GM04504 (cell line): Measurements from ENCODE around the gene NAV1.
A peak's percentile ranks its signal among the peaks of the same experiment; 100 is the strongest.
"Not testable (repeated sequence)": the region's sequence is repeated elsewhere in the genome, so short reads cannot be mapped to it uniquely, and the experiment has no call there.

Source experiments
- DNase-seq: peaks from one replicate; pipeline ENCODE4 v3.0.0-alpha.2; 2012; ENCODE audit warnings: low read depth

NAV1 gene

DNA sequence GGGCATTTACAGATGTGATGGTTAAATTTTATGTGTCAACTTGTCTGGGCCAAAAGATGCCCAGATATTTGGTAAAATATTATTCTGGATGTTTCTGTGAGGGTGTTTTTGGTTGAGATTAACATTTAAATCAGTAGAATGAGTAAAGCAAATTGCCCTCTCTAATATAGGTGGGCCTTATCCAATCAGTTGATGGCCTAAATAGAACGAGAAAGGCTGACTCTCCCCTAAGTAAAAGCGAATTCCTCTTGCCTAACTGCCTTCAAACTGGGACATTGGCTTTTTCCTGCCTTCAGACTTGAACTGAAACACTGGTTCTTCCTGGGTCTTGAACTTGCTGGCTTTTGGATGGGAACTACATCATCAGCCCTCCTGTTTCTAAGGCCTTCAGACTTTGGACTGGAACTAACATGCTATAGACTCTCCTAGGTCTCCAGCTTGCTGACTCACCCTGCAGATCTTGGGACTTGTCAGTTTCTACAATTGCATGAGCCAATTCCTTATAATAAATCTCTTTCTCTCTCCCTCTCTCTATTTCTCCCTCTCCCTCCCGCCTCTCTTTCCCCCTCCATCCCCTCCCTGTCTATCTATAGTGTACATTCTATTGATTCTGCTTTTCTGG, 10.2 kb upstream of the NAV1 start:
- DNase-seq, result no peak

DNA sequence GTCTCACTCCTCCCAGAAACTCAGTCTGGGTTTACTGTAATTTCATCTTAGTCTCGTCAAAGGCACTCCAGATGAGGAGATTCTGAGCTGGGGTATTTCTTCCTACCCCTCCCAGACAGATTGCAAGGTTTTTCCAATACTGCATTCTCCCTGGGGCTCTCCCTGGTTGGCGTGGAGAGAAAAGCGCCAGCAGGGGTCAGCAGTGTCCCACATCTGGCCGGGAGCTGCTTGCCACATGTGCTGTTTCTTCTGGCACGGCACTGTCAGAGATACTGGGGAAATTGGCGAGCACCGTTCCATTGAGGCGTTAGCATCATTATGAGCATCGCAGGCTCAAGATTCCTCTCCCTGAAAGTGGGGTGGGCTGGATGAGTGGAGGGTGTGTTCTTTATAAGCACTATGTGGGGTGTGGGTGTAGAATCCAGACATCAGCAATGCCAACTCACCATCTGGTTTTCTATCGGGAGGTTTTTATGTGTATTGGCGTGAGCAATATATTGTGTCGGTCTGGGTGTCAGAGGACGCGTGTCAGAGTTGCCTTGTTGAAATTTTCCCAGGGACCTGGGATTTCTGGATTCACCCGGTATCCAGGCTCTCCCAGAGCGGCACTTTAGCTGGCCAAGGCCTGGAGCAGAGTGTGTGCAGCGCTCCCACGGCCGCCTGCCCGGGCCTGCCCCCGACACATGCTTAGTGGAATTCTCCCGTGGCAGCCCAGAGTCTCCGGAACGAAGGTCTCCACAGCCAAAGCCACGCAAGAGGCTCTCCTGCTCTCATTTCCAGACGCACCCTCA, 8.0 kb upstream of the NAV1 start:
- DNase-seq, result peak; percentile 85

DNA sequence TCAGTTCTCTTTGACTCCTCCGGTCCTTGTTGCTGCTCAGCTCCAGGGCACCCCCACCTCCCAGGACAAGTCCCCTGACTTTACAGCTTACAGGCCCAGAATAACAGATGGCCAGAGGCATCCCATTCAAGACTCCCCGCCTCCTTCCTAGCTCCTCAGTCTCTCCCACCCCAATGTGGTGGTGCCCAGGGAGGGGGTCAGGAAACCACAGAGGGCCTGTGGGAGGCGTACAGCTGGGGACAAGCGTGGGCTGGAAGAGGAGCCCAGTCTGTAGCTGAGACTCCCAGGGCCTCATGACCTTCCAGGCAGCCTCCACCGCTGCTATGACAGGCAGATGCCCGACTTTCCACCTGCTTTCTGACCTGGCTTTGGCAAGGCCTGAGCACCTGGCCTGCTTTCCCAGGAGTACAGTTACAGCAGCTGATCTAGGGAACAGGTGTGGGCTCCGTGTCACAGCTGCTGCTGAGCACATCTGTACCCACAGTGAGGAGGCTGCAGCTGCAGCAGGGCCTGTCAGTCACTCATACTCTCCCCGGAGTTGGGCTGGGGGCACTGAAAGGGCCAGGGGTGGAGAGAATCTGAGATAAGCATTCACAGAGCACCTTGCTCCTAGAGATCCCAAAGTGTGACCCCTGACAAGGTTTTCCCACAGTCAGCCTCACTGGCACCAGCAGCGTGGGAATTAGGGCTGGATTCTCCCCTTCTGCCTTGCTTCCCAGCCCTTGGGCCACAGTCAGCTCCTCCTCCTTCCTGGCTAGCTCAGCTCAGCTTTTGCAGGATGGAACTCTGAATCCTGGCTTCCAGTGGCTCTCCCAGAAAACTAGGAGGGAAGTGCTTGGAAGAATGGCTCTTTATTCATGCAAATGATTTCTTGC, 7.1 kb upstream of the NAV1 start:
- no peak for DNase-seq

DNA sequence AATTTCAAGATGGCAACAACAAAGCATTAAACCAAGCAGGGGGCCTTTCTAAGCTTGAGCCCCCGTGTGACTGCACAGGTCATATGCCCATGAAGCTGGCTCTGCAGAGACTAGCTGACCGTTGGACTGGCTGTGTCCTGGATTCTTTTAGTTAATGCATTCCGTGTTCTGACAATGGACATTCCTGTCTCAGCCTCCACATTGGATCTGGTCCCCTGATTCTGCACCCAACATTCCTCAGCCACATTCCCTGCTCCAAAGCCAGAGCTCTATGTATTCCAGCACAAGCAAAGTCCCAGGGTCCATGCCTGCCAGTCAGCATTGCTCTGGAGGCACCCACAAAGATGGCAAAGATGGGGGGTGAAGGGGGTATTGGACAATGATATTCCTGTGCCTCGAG, 5.1 kb upstream of the NAV1 start:
- DNase-seq, result no peak

DNA sequence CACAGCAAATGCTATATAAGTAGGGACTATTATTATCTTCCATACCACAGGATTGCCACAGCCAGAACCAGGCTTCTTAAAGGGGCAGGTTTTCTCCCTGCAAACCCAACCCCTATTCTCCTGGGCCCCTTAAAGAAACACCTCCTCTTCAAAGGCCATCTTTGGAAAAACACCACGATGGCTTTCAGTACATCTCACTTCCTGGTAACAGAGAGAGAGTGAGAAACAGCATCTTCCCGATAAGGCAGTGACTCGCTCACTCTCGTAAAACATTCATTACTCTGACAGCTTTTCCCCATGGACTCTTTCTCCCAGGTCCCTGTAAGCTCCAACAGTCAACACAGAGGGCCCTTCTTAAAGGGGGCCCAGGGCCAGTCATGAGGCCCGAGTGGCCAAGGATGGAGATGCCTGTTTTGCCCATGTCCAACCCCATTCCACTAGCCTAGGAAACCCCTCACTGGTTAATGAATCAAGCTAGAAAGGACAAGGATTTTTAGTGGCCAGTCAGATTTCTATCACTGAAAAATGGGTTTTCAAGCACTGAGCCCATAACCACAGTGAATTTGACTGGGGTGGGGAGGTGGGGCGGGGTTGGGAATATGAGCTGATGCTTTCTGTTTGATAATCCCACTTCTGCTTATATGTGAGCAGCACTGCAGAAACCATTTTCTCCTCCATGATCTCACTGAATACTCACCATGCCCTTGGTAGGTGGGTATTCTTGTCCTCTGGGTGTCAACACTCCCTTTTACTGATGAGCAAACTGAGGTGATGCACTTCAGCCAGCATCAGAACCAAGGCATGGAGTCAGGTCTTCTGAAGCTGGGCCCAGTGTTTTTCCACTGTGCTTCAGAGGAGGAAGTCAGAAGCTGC, 3.6 kb upstream of the NAV1 start:
- no peak for DNase-seq

DNA sequence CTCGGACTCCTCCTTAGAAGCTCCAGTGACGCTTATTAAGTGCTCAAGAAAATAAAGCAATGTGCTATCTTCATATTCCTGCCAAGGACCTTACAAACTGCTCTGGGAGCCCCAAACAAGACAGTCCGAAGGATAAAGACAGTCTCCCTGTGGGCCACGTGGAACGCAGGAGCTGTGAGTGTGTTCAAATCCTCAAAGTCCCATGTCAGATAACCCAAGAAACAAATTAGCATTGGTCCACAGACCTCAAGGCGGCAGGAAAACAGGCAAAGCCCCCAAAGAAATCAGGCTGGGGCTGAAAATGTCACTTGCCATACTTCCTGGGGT, 3.0 kb upstream of the NAV1 start:
- no peak for DNase-seq

DNA sequence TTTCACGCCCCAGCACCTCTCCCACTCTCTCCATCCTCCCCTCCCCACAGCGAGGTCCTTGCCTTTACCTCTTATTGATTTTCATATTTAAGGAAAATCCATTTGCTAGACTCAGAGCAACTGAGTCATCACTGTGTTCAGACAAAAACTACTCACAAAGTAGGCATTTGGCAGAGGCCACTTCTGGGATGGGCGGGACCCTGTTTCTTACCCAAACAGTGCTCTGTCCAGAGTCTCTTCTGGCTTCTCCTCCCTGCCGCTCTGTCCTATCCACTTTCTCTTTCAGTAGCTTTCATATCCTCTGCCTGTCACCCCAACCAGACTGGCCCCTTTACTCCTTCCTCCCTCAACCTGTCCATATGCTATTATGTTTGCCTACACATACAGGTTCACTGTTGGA, 2.4 kb upstream of the NAV1 start:
- DNase-seq, result peak; percentile 83

DNA sequence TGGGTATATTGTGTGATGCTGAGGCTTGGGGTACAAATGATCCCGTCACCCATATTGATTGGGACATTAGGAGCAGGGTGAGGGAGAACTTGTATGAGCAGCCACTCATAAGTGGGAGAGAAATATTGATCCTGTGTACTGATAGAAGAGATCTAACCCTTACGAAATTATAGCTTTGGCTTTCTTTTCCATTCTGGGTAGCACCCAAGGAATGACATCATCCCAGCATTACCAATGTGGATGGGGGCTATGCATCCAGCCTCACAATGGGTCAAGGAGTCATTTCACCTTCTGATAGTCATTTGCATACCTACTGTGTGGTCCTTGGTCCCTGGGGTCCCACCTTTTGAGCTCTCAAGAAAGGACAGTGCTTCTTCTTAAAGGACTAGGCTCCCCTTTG, 1.9 kb upstream of the NAV1 start:
- no peak for DNase-seq

DNA sequence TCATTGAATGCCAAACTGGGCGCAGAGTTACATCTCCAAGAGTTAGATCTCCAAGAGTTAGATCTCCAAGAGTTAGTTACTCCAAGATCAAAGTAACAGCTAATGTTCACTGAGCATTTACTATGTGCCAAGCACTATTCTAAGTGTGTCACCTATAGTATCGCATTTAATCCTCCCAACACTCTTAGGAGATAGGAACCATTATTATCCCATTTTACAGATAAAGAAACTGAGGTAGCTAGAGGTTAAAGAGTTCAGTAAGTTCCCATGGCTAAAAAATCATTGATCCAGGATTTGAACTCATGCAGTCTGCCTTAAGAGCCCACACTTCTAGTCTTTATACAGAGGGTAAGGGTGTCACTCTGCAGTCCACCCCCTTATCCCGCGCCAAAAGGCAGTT, 1.5 kb upstream of the NAV1 start:
- DNase-seq, result no peak

DNA sequence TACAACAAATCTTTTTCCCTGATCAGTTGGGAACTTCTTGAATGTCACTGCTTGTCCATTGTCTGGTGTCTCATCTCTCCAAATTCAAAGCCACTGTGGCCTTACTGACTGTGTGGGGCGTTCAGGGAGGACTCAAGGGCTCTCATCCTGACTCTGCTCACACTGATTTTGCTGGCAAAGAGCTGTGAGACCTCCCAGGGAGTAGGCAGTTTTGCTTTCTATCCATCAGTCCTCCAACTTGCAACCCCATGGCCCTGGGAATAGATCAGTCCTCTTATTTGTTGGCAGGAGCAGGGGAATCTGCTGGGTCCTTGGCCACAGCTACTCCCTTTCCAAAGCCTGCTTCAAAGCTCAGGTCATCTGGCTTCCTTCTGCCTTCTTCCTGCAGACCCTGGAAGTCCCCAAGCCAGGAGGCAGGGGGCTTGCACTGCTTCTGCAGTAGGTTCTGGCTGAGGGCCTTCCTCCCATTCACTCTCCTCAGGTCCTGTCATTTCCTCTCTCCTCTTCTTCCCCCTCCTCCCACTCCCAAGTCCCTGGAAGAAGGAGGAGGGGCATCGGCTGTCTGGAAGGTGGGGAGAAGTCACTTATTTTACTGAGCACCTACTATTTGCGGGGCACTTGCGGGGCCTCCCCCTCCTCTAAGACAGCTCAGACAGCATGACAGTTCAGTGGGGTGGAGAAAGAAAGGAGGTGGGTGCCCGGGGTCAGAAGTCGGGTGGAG, 876 bp upstream of the NAV1 start:
- DNase-seq, result no peak

DNA sequence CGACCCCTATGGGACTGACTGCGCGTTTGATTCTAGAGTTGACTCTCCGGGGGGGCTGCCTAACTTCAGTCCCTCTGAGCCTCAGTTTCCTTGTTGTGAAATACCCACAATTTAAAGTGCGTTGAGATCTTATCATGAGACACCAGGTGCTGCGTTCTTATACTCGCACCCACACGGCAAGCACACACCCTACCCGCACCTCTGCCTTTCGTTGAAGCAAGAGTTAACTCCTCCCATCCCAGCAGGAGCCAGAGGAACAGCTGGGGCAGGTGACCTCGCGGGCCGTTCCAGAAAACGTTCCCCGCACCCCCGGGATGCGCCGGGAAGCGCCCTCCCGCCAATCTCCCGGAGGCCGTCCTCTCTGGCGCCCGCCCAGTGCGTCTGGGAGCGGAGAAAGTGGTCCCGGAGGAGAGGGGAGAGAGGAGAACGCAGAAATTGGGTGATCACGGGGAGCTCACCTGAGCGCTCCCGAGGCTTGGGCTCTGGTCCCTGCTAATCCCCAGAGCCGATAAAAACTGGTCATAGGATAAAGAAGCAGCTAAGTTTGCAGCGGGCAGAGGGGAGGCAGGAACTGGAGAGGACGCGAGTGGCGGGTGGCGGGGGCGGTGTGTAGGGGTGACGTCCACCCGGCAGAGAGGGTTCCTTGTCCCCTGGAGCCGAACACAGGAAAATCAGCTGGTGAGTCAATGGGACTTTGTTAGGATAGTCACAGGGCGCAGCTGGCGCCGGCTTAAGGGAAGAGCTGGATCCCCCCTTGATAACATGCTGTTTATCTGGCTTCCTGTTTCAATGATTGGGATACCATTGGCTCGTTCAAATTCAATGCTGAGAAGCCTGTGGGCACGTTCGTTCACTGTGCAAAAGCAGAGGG, 869 bp downstream of the NAV1 start:
- no peak for DNase-seq

DNA sequence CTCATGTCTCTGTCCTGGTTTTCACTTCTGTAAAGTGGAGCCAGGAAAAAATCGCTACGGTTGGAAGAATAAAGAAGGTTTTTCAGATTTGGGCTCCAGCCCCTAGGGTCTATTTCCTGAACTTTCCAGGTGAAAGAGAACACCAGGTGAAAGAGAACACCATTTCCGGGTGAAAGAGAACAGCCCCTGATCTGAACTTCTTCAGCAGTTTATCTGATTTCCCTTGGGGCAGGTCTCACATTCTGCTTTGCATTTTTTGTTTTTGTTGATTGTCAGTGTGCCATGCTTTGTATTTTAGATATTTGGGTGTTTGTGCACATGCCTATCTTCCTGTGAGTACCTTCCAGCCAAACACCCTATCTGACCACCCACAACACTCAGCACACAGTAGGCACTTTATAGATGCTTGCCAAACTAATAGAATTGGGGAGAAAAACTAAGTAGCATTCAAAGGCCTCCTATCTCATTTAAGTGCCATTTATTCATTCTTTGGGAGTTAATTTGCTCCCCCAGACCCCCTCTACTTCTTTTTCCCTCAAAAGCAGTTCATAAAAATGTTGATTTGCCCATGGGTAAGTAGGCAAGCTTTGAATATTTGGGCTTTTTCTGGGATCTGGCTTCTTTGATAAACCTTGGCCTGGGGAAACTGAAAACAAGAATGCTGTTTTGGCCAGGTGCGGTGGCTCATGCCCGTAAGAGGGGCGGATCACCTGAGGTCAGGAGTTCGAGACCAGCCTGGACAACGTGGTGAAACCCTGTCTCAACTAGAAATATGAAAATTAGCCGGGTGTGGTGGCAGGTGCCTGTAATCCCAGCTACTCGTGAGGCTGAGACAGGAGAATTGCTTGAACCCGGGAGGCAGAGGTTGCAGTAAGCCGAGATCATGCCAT, 2.2 kb downstream of the NAV1 start:
- DNase-seq, result no peak

DNA sequence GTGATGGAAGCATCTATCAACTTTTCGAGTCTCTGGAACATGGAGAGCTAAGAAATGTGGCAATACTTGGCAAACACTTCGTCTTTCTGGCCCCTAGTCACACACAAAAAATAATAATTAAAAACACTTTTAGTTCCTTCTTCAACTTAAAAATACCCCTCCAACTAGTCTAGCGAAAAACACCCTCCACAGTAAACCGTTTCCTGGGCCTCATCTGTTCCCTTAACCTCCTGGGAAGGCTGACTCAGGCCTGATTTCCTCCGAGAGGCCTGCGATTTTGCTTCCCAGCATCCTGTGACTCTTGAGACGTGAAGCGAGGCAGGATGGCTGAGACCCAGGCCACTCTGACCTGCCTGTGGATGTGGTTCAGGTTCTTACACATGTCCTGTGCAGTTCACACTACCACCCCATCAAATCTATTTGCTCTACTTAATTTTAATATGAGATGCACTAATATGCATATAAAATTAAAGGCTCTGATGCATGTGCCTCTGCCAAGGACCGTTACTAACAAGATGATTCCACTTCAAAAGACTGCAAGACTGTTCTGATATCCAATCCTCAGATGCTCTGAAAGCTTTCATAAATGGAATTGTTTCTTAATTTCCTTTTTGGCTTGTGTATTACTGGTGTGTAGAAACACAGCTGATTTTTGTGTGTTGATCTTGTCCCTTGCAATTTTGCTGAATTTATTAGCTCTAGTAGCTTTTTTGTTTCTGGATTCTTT, 3.5 kb downstream of the NAV1 start:
- DNase-seq, result no peak

DNA sequence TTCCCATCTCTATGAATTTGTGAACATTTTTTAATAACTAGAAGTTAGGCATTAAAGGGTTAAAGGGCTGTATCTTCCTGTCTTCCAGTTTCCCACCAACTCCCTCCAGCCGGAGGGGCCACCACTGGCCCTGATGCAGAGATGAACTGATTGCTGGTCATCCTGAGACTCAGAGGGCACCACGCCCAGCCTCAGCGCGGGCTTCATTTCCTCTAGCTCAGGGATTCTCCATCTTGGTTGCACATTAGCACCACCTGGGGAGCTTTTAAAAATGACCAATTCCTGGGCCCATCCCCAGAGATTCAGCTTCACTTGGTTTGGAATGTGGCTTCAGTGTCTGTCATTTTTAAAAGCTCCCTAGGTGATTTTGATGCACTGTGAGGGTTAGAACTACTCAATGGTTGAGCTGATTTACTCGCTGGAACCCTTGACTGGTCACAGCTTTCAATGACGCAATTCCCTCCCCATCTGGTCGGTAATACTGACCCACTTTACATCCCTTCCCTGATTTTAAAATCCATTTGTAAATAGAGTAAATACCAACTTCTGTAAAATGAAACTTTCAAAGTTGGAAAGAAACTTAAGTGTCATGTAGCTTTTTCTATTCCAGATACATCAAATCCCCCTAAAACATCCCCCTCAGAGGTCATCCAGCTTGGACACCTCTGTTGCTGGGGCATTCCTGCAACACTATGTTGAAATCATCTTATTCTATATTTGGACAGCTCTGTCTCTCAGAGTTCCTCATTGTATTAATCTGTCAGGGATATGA, 5.1 kb downstream of the NAV1 start:
- DNase-seq, result no peak

DNA sequence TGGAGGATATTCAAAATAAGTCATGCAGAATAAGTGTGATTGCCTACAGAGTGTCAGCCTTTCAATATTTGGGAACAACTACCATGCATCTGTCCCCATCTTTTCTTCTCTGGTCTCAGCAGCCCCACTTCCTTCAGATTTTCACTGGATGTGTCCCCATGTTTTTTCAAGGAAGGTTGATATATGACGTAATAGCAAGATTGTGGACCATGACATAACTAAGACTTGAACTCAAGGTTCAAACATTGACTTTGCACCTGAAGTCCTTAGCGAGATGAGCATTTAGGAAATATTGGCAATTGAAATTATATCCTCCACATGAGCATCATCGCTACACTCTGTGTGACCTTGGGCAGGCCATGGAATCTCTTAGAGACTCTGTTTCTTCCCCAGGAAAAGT, 5.8 kb downstream of the NAV1 start:
- no peak for DNase-seq

DNA sequence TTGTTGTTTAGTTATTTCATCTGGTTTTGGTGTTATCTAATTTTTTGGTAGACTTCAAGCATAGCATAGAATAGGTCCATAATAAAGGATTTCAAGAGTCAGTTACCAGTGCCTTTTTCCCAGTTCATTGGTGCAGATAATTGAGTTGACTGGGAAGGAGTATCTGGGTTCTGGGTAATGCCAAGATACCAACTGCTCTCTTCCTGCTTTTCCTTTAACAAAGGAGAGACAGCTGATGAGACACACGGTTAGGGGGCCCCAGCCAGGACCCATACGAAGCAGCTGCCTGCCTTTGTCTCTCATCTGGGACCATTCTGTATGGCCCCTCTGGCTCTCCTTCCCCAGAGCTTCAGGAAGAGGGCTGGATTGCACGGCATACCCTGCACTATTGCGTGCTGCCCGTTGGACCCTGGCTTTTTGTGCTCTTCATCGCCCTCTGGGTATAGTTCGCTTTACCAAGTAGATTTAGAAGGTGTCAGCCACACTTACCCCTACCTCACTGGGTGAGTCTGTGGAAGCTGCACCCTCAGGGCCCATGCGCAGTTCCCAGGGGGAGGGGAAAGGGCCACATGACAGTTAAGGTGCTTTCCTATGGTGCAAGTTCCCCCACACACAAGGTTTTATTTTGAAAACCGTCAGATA, 7.0 kb downstream of the NAV1 start:
- DNase-seq, result no peak

DNA sequence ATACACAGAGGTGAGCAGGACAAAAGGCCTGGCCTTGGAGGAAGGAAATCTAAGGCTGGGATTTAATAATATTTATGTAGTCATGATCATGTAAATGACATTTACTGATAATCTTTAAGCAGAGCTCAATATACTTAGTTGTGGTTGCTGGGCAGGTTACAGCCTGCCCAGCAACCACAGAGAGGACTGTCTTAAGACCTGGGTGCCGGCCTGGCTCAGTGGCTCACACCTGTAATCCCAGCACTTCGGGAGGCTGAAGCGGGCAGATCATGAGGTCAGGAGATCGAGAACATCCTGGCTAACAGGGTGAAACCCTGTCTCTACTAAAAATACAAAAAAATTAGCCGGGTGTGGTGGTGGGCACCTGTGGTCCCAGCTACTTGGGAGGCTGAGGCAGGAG, 10.6 kb downstream of the NAV1 start:
- DNase-seq, result not testable (repeated sequence)
